Activated T-cell treated with anti-CD3 and anti-CD28 coated beads, Interleukin-2, amount 50 U/mL, for 72 hours (primary cell): ENCODE data around the gene PAX5. TPM values are rescaled to one million over a fixed set of nuclear protein-coding genes. Genes with fewer than 3 reads are reported as not detected.

Experiments used
- ATAC-seq, 2 donors: fragments of 150-1000 bp; cut with Tn5 transposase; replicated peaks in 1 of 2; 2 replicates each; pipeline ENCODE4 v1.10.0; 2021; ENCODE audit warnings: moderate library complexity in 2 of 2, mild to moderate bottlenecking in 1 of 2
- DNase-seq, 2 donors: peaks; one replicate each; pipeline ENCODE4 v3.0.0; 2021 to 2022; ENCODE audit warnings: mixed read lengths in 1 of 2
- H3K27ac Mint-ChIP-seq: one replicate; pipeline ENCODE4 v1.8.0; 2022; ENCODE audit warnings: mild to moderate bottlenecking, moderate library complexity, mixed read lengths
- H3K27me3 Mint-ChIP-seq: one replicate; pipeline ENCODE4 v1.8.0; 2022; ENCODE audit warnings: low read depth, mixed read lengths
- H3K36me3 Mint-ChIP-seq, 2 donors: one replicate each; pipeline ENCODE4 v1.8.0; 2022; ENCODE audit warnings: mixed read lengths in 2 of 2, mild to moderate bottlenecking in 1 of 2; ENCODE audit not compliant: insufficient read depth in 2 of 2
- H3K4me1 Mint-ChIP-seq: one replicate; pipeline ENCODE4 v1.8.0; 2022; ENCODE audit warnings: low read depth, mixed read lengths
- H3K4me3 Mint-ChIP-seq, 2 donors: one replicate each; pipeline ENCODE4 v1.8.0; 2022; ENCODE audit warnings: mild to moderate bottlenecking in 2 of 2, mixed read lengths in 2 of 2, moderate library complexity in 2 of 2
- H3K9me3 Mint-ChIP-seq, 2 donors: one replicate each; pipeline ENCODE4 v1.8.0; 2022; ENCODE audit warnings: mixed read lengths in 2 of 2
- total RNA-seq, 2 donors: library from RNA; stranded (reverse); gene quantifications; one replicate each; pipeline ENCODE4 v1.2.3, GENCODE V29; 2022

The PAX5 gene
- total RNA-seq, 2 donors from 2014 or later, result 2.2 TPM

- Mint-ChIP-seq H3K27me3 (peaks cover 56% of the 10 kb centered on the region), H3K9me3 (no peaks in the 10 kb centered on the region), H3K27ac (no peak overlapping the region), H3K36me3 (no peaks in the 10 kb centered on the region), H3K4me1 (no peaks in the 10 kb centered on the region), H3K4me3 (no peak overlapping the region)
- ATAC-seq (no peak), DNase-seq (no peak)
These were observed 145.5 kb downstream of the PAX5 start for GRCh38 chr9:36888551-36888950.

DNA sequence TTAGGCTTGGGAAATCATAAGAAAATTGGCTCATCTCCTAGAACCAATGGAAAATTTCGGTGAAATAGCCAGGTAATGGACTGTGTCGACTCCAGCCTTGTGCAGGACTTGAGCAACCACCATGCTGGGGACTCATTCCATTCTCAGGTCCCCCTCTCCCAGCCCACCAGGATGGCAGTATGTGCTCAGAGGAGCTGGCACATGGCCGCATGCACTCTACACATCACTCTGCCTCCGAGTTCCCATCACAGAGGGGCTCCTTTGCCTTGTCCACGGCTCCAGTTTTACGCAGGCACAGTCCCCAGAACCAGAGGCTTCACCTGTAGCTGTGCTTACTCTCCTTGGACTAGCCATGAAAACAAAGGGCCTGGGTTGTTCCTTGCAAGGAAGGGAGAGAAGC lies 149.3 kb downstream of the PAX5 start:
- Mint-ChIP-seq H3K36me3 (no peaks in the 10 kb centered on the region), H3K9me3 (no peaks in the 10 kb centered on the region), H3K4me3 (no peak overlapping the region), H3K4me1 (peaks cover 4% of the 10 kb centered on the region), H3K27ac (no peak overlapping the region), H3K27me3 (peaks cover 46% of the 10 kb centered on the region)
- DNase-seq (no peak), ATAC-seq (no peak)

DNA sequence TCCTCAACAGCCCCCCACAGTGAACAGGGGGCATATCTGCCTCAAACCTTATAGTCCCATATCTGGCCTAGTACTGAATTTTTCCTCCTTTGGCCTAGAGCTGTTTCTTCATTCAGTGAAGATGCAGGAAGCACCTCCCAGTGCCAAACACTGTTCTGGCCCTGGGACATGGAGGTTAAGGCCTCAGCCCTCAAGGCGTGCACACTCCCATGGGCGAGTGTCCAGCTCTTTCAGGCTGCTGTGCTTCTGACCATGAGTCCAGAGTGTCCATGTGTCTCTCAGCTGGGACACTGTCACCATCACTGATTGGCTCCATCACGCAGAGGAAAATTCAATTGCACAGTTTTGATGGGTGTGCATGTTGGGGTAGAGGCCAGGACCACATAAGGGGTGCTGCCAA lies 151.5 kb downstream of the PAX5 start:
- peaks cover 38% of the 10 kb centered on the region for H3K27me3 Mint-ChIP-seq
- ATAC-seq (no peak), DNase-seq (no peak)
- H3K4me1 Mint-ChIP-seq, result peaks cover 23% of the 10 kb centered on the region
- no peaks in the 10 kb centered on the region for H3K9me3 Mint-ChIP-seq
- H3K36me3 Mint-ChIP-seq, result no peaks in the 10 kb centered on the region
- H3K27ac Mint-ChIP-seq, result no peak overlapping the region
- H3K4me3 Mint-ChIP-seq, result no peak overlapping the region

DNA sequence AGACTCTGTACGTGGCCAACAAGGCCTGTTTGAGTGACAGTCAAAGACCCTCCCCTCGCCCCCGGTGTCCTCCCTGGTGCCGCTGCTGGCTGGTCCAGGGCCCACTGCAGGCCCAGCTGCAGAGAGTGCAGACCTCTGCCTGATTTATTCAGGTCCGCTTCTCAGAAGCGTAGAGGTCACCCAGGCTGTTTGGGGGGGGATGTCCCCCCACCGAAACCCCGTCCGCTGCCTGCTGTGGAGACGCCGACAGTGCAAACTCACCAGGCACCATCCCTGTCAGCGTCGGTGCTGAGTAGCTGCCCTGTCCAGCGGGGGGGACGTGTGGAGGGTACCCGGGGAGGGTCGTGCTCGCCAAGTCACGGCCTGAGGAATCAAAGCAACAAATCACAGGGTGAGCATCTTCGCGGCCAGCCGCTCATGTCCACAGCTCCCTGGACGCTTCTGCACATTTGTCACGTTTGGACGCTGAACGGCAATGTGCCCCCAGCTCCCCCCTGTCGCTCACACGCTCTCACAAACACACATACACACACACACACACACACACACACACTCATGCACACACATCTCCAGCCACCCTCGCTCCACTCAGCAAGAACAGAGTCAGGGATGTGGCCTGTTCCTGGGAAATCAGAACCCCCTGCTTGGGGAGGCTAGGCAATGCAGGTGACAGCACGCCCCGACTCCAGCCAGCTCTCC lies 152.2 kb downstream of the PAX5 start:
- peaks cover 23% of the 10 kb centered on the region for H3K4me1 Mint-ChIP-seq
- H3K36me3 Mint-ChIP-seq, result no peaks in the 10 kb centered on the region
- no peak for DNase-seq
- H3K27ac Mint-ChIP-seq, result no peak overlapping the region
- peaks cover 32% of the 10 kb centered on the region for H3K27me3 Mint-ChIP-seq
- ATAC-seq, result no peak
- no peaks in the 10 kb centered on the region for H3K9me3 Mint-ChIP-seq
- no peak overlapping the region for H3K4me3 Mint-ChIP-seq

- H3K27me3 Mint-ChIP-seq, result peaks cover 27% of the 10 kb centered on the region
- H3K4me1 Mint-ChIP-seq, result peaks cover 23% of the 10 kb centered on the region
- ATAC-seq, result no peak
- no peaks in the 10 kb centered on the region for H3K36me3 Mint-ChIP-seq
- no peak overlapping the region for H3K4me3 Mint-ChIP-seq
- DNase-seq, result no peak
- H3K9me3 Mint-ChIP-seq, result no peaks in the 10 kb centered on the region
- no peak overlapping the region for H3K27ac Mint-ChIP-seq
These were observed 152.8 kb downstream of the PAX5 start for GRCh38 chr9:36881316-36881715.

- Mint-ChIP-seq H3K36me3 (no peaks in the 10 kb centered on the region), H3K9me3 (no peaks in the 10 kb centered on the region), H3K27me3 (peaks cover 27% of the 10 kb centered on the region), H3K4me3 (no peak overlapping the region), H3K4me1 (peaks cover 23% of the 10 kb centered on the region), H3K27ac (no peak overlapping the region)
- DNase-seq (no peak), ATAC-seq (no peak)
These were observed 154.0 kb downstream of the PAX5 start for GRCh38 chr9:36880075-36880474.

DNA sequence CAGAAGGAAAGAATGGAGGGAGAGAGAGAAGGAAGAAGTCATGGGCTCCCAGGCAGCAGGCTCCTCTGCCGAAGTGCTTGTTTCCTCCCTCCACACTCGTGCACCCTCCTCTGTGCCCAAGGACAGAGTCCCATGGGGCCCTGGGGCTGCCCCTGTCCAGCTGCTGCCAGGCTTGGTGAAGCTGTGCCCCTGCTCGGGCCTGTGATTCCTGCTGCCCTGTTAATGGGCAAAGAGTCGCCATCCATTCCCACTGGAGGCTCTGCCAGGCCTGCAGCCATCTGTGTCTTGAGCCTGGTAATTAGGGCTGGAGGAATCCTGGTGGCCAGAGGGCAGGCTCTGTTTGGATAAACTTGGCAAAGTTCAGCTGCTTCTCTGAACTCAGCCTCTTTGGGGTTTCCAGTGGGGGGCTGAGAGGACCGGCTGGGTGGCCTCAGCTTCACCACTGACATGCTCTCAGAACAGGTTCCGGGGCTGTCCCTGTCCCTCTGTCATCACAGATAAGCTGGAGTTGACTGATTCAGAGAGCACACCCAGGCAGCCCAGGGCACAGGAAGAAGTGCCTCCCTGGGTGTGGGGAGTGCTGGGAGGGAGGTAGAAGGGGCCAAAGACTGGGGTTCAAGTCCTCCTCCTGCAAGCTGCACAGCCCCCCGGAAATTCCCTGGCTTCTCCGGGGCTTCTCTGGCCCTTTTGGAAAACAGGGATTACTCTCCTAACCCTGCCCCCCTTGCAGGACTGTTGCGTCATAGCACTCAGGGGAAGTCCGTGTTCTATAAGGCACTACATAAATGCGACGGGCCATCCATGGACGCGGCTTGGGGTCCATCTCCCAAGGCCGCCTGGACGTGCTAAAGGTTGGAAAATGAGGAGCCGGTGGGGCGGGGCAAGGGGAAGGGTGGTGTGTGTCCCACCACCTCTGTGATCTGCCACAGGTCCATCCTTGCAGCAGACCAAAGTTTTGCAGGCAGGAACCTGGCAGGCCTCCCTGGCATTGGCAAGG lies 154.8 kb downstream of the PAX5 start:
- ATAC-seq (peak; percentile 97 to 99), DNase-seq (peak; percentile 60 to 64)
- H3K27ac Mint-ChIP-seq, result no peak overlapping the region
- H3K9me3 Mint-ChIP-seq, result no peaks in the 10 kb centered on the region
- peaks cover 27% of the 10 kb centered on the region for H3K27me3 Mint-ChIP-seq
- H3K4me1 Mint-ChIP-seq, result peaks cover 23% of the 10 kb centered on the region
- peak overlapping the region in 1 of 2 donors; percentile 55 for H3K4me3 Mint-ChIP-seq
- H3K36me3 Mint-ChIP-seq, result no peaks in the 10 kb centered on the region

DNA sequence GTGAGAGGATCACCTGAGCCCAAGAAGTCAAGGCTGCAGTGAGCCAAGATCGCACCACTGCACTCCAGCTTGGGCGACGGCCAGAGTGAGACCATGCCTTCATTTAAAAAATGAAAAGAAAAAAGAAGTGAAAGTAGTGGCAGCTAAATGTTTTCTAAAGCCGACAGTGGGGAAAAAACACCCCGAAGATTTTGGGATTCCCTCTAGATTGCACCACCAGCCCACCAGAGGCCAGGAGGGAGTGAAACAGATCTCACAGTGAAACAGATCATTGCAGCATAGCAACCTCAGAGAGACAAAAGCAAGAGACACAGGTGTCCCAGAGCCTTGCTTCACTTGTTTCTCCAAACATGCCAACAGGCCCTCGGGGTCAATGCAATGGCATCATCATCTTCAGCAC lies 156.8 kb downstream of the PAX5 start:
- DNase-seq (no peak), ATAC-seq (no peak)
- no peaks in the 10 kb centered on the region for H3K36me3 Mint-ChIP-seq
- H3K27me3 Mint-ChIP-seq, result peaks cover 22% of the 10 kb centered on the region
- no peak overlapping the region for H3K27ac Mint-ChIP-seq
- H3K4me3 Mint-ChIP-seq, result no peak overlapping the region
- no peaks in the 10 kb centered on the region for H3K9me3 Mint-ChIP-seq
- peaks cover 23% of the 10 kb centered on the region for H3K4me1 Mint-ChIP-seq

- no peak for ATAC-seq
- H3K4me3 Mint-ChIP-seq, result no peak overlapping the region
These were observed 158.0 kb downstream of the PAX5 start for GRCh38 chr9:36876056-36876455.

GRCh38 chr9:36874921-36875320 lies 159.1 kb downstream of the PAX5 start:
- no peaks in the 10 kb centered on the region for H3K36me3 Mint-ChIP-seq
- ATAC-seq (no peak), DNase-seq (no peak)
- no peak overlapping the region for H3K4me3 Mint-ChIP-seq
- no peak overlapping the region for H3K27ac Mint-ChIP-seq
- H3K4me1 Mint-ChIP-seq, result peaks cover 21% of the 10 kb centered on the region
- H3K27me3 Mint-ChIP-seq, result peaks cover 20% of the 10 kb centered on the region
- H3K9me3 Mint-ChIP-seq, result no peaks in the 10 kb centered on the region

More at GRCh38 chr9:36876056-36876455, 158.0 kb downstream of the PAX5 start:
- H3K36me3 Mint-ChIP-seq, result no peaks in the 10 kb centered on the region
- no peaks in the 10 kb centered on the region for H3K9me3 Mint-ChIP-seq
- no peak for DNase-seq
- peaks cover 20% of the 10 kb centered on the region for H3K27me3 Mint-ChIP-seq
- H3K4me1 Mint-ChIP-seq, result peaks cover 23% of the 10 kb centered on the region
- no peak overlapping the region for H3K27ac Mint-ChIP-seq

GRCh38 chr9:36874261-36874660 lies 159.8 kb downstream of the PAX5 start:
- H3K4me1 Mint-ChIP-seq, result peaks cover 15% of the 10 kb centered on the region
- H3K9me3 Mint-ChIP-seq, result no peaks in the 10 kb centered on the region
- ATAC-seq (no peak), DNase-seq (no peak)
- H3K27me3 Mint-ChIP-seq, result peaks cover 20% of the 10 kb centered on the region
- no peak overlapping the region for H3K27ac Mint-ChIP-seq
- no peak overlapping the region for H3K4me3 Mint-ChIP-seq
- no peaks in the 10 kb centered on the region for H3K36me3 Mint-ChIP-seq

DNA sequence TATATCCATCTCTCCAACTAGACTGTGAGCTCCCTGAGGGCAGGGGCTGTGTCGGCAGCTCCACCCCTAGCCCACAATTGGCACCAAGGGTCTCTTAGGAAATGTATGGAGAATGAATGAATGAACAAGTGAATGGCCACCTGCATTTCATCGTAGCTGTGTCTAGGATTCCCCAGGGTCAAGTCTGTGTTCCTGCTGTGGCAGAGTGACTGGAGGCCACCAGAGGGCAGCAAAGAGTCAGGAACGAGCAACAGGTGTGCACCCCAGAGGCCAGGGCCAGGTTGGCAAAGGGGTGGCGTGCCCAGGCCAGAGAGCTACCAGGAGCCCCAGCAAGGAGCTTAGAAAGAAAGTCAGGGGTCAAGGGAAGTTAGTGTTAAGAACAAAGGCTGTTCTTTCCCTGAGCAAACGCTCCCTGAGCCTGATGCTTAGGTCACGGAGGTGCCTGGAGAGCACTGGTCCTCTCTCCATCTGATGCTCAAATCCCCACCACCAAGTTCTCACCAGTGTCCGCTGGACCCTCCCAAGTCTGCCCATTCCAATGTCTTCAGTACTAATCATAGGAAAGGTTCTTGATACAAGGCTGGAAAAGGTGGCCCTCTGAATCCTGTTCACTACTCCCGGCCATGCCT lies 160.7 kb downstream of the PAX5 start:
- Mint-ChIP-seq H3K27me3 (peaks cover 16% of the 10 kb centered on the region), H3K9me3 (no peaks in the 10 kb centered on the region), H3K27ac (no peak overlapping the region), H3K4me1 (peaks cover 6% of the 10 kb centered on the region), H3K4me3 (no peak overlapping the region), H3K36me3 (no peaks in the 10 kb centered on the region)
- peak; percentile 88 to 93 for ATAC-seq
- peak; percentile 81 to 83 for DNase-seq

DNA sequence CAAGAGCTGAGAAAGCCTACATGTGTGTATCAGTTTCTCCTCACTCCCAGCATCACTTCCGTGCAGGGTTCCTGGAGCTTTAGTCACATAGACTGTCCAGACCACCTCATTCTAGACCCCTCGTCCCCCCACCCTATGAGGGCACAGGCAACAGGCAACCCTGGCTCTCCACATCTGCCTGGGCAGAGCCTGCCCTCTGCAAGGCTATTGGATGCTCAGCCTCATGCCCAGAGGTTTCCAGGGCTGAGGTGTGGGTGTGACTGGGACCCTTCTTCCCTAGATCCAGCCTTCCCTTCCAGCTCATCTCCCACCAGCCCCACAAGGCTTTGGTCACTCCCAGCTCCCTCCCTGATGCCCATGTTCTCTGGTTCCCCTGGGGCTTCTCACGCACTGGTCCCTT lies 161.4 kb downstream of the PAX5 start:
- Mint-ChIP-seq H3K9me3 (no peaks in the 10 kb centered on the region), H3K27ac (no peak overlapping the region), H3K36me3 (no peaks in the 10 kb centered on the region), H3K27me3 (peaks cover 16% of the 10 kb centered on the region), H3K4me3 (no peak overlapping the region), H3K4me1 (no peaks in the 10 kb centered on the region)
- no peak for ATAC-seq
- DNase-seq, result no peak
